ENCODE data around the gene ATP5PF.
"Not testable (repeated sequence)": the region's sequence is repeated elsewhere in the genome, so short reads cannot be mapped to it uniquely, and the experiment has no call there.

ATP5PF gene

GRCh38 chr21:25734904-25735645 is at the start of gene ATP5PF, which contains the start of gene GABPA:
Gene ATP5PF (minus strand): TSS chr21:25734904. CDS start chr21:25729794, 5,110 bp downstream.
Gene GABPA (plus strand): TSS chr21:25734972. CDS start chr21:25741599, 6,627 bp downstream.
- in situ Hi-C loops (cut with MboI; ENCODE audit: low sequenced_read_pairs): no loop called here

DNA sequence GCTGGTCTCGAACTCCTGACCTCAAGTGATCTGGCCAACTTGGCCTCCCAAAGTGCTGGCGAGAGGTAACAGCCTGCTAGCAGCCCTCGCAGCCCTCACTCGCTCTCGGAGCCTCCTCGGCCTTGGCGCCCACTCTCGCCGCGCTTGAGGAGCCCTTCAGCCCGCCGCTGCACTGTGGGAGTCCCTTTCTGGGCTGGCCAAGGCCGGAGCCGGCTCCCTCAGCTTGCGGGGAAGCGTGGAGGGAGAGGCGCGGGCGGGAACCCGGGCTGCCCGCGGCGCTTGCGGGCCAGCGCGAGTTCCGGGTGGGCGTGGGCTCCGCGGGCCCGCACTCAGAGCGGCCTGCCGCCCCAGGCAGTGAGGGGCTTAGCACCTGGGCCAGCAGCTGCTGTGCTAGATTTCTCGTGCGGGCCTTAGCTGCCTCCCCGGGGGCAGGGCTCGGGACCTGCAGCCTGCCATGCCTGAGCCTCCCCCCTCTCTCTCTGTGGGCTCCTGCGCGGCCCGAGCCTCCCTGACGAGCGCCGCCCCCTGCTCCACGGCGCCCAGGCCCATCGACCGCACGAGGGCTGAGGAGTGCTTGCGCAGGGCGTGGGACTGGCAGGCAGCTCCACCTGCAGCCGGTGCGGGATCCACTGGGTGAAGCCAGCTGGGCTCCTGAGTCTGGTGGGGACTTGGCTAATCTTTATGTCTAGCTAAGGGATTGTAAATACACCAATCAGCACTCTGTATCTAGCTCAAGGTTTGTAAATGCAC is 43.6 kb upstream of the ATP5PF start:
- in situ Hi-C loops (cut with MboI; ENCODE audit: low sequenced_read_pairs): not testable (repeated sequence)

- in situ Hi-C loops (cut with MboI; ENCODE audit: low sequenced_read_pairs): no loop called here
These were observed 41.7 kb upstream of the ATP5PF start for GRCh38 chr21:25776440-25776839.

DNA sequence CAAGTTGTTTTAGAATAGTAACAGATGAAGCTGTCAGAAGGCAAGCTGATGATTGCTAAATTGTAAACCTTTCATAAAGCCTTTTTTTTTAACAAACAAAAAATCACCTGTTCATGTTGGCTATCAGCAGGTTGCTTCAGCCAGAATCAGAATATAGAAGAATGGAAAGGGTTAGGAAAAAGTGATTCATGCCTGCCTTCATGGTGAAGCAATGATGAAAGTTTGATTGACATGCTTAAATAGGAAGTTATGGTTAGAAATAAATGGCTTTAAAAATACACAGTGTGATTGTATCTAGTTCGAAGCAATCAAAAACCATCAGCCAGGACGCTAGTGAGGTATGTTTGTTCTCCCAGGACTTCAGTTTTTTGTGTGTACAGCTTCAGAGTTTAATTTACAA is 38.0 kb upstream of the ATP5PF start:
- in situ Hi-C loops (cut with MboI; ENCODE audit: low sequenced_read_pairs): no loop called here

DNA sequence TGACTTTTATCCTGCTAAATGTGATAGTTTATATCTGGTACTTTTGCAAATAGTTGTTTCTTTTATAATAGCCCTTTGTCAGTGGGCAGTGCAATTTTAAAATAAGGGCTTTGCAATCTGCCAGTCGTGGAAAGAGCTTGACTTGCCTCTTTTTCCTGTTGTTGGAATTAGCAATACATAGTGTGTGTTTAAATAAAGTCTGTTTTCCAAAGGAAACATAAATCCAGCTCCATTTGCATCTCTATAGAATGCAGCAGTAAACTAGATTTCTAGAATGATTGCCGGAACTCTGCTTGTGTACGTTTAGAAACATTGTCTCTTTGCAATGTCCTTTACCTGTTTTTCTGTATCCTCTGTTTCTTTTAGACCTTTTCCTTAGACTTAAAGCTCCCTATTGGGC is 33.2 kb upstream of the ATP5PF start:
- in situ Hi-C loops (cut with MboI; ENCODE audit: low sequenced_read_pairs): no loop called here

DNA sequence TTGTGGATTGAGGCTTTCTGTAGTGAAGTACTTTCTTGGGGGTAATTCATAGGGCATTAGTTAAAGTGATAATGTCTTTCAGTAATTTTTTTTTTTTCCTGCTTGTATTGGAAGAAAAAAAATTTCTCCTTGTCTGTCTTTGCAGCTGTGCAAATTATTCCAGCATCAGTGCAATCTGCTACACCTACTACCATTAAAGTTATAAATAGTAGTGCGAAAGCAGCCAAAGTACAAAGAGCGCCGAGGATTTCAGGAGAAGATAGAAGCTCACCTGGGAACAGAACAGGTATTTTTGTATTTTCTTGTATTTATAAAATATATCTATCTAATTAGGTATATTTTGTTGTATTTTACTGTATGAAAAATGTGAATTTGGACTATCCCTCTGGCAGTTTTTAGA is 29.4 kb upstream of the ATP5PF start:
- in situ Hi-C loops (cut with MboI; ENCODE audit: low sequenced_read_pairs): no loop called here

DNA sequence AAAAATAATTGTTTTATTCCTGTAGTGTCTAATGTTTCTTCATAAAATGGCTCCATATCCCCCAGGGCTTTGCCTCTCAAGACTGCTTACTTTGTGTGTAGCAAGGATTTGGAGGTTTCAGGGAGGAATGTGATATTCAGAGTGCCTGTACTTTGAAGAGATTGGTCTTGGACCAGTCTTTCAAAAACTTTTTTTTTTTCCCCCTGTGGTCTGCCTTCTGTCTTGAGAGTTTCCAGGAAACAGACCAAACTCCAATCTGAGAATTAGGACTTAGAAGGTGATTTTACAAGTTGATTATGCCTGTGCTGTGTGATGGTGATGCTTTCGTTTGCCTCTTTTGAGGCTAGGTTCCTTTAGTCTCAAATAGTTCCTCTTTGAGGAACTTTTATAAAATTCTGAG is 26.0 kb upstream of the ATP5PF start:
- in situ Hi-C loops (cut with MboI; ENCODE audit: low sequenced_read_pairs): no loop called here

DNA sequence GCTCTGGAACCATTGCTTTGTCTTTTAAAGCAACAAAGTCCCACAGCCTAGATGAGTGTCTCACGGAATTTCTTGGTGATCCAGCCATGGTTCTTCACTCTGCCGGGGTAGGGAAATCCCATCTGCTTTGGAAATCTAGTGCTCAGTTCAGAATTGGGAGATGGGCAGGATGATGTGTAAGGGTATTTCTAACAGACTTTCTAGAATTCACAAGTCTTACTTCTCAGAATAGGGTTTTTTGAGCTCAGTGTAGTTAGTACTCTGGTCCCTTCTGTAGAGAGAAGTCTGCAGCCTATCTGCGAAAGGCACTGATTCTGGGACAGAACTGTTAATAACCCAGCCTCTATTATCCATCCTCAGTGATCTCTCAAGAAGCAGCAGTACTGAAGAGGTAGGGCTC is 25.4 kb upstream of the ATP5PF start:
- in situ Hi-C loops (cut with MboI; ENCODE audit: low sequenced_read_pairs): no loop called here

DNA sequence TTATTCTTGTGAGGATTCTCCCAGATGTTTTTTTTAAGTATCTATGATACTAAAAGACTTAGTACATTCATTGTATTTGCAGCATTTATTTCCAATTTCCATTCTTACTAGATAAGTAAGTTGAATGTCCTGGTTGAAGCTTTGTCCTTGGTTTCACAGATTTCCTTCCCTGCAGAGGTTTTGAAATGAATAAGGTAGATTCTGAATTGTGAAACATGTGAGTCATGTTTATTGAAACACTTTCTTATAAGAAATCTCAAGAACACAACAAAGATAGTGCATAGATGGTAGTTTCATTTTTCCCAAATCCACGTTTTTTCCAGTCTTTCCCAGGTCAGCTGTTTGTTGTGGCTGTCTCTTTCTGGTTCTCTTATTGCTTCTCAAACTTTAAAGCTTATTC is 24.9 kb upstream of the ATP5PF start:
- in situ Hi-C loops (cut with MboI; ENCODE audit: low sequenced_read_pairs): no loop called here

GRCh38 chr21:25757531-25757930 is 22.8 kb upstream of the ATP5PF start:
- in situ Hi-C loops (cut with MboI; ENCODE audit: low sequenced_read_pairs): no loop called here

GRCh38 chr21:25756190-25756932 is 21.7 kb upstream of the ATP5PF start:
- in situ Hi-C loops (cut with MboI; ENCODE audit: low sequenced_read_pairs): no loop called here

DNA sequence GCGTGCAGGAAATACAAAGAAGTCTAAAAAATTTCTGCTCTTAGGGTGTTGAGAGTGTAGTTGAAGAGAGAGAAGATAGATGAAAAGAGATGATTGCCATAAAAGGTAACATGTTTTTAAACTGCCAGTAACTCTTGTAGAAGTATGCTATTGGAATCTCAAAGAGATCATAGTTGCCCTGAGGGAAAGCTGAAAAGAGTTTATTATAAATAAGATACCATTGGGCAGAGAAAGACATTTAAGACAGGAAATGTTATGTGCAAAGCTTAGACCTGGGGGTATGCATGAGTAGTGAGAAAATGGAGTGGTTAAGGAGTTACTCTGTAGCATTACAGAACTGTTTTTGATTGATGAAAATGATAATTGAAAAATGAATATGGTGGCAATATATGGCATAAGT is 17.7 kb upstream of the ATP5PF start:
- in situ Hi-C loops (cut with MboI; ENCODE audit: low sequenced_read_pairs): no loop called here

GRCh38 chr21:25750085-25750484 is 15.4 kb upstream of the ATP5PF start:
- in situ Hi-C loops (cut with MboI; ENCODE audit: low sequenced_read_pairs): no loop called here

DNA sequence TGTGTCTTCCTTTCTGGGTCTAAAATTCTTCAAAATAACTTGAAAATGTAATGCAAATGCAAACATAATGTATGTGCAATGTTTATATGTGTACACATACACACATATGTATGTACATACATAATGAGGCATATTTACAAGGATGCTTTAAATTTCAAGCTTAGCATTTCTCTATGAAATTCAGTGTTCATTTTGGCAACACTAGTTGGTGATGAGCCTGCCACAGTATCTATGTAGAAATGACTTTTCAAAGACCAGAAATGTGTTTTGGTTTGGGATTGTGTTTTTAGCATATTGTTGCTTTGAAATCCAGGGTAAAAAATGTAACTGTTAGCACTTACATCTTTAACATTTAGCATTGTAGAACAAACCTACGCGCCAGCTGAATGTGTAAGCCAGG is 10.2 kb upstream of the ATP5PF start:
- in situ Hi-C loops (cut with MboI; ENCODE audit: low sequenced_read_pairs): no loop called here

GRCh38 chr21:25742900-25743299 is 8.2 kb upstream of the ATP5PF start:
- in situ Hi-C loops (cut with MboI; ENCODE audit: low sequenced_read_pairs): no loop called here

GRCh38 chr21:25737421-25737820 is 2.7 kb upstream of the ATP5PF start:
- in situ Hi-C loops (cut with MboI; ENCODE audit: low sequenced_read_pairs): no loop called here

DNA sequence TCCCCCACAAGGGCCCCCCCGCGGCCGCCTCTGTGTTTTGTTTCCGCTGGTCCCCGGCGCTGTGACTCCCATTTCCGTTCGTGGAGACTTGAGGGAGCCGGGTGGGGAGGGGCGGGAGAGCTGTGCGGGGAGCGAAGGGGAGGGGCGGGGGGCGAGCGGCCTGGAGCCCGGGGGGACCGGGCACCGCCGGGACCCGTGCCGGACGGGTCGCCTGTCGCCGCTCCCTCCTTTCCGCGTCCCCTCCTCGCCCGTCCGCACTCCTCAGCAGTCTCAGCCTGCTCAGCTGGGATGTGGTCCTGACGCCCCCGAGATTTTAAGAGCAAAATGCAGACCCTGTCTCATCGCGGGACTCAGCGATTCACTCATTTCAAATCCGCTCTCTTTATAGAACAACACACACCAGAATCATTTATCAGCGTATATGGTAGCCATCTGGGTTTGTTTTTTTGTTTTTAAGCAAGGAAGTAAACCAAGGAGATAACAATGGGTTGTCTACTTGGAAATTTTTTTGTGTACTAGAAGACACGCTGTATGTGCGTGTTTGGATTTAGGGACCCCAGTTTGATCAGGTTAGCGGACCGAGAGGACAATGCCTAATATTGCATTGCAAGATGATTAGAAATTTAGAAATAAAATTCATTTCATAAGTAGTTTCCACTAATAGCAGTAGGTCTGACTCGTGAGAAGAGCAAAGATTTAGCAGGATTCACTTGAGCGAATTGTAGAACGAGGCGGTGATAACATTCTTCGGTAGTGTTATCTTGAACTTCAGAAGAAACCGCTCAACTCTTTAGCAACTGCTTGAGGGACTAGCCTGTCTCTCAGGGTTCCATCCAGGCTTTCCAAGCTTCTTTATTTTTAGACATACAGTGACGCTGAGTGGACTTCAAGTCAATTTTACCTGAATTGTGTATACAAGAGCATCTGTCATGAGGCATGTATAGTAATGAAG is 1.2 kb upstream of the ATP5PF start:
- in situ Hi-C loops (cut with MboI; ENCODE audit: low sequenced_read_pairs): no loop called here

GRCh38 chr21:25734654-25734903 is 125 bp downstream of the ATP5PF start:
- in situ Hi-C loops (cut with MboI; ENCODE audit: low sequenced_read_pairs): no loop called here

- in situ Hi-C loops (cut with MboI; ENCODE audit: low sequenced_read_pairs): no loop called here
These were observed 648 bp downstream of the ATP5PF start for GRCh38 chr21:25733859-25734653.

Data from HL-60/S4 (cell line).